Skeletal muscle tissue (tissue), 4 donors: Measurements from ENCODE around the gene MAML3. TPM values are rescaled to one million over a fixed set of nuclear protein-coding genes. Genes with fewer than 3 reads are reported as not detected.
A peak's percentile ranks its signal among the peaks of the same experiment; 100 is the strongest.

ENCODE experiments used
- H3K27ac ChIP-seq: one replicate; pipeline ENCODE4 v1.7.0; 2013; ENCODE audit warnings: mild to moderate bottlenecking, low read depth, low read length, inconsistent platforms
- H3K27me3 ChIP-seq, 3 donors: one replicate each; pipeline ENCODE4 v1.7.0; 2013; ENCODE audit warnings: low read length in 3 of 3; ENCODE audit not compliant: control insufficient read depth in 3 of 3, insufficient read depth in 3 of 3
- H3K36me3 ChIP-seq, 3 donors: one replicate each; pipeline ENCODE4 v1.7.0; 2013; ENCODE audit warnings: low read length in 3 of 3; ENCODE audit not compliant: control insufficient read depth in 3 of 3, insufficient read depth in 3 of 3
- H3K4me1 ChIP-seq, 3 donors: one replicate each; pipeline ENCODE4 v1.7.0; 2013; ENCODE audit warnings: low read length in 3 of 3, mild to moderate bottlenecking in 3 of 3; ENCODE audit not compliant: control insufficient read depth in 3 of 3, insufficient read depth in 3 of 3
- H3K4me3 ChIP-seq, 3 donors: one replicate each; pipeline ENCODE4 v1.7.0; 2013; ENCODE audit warnings: low read length in 3 of 3
- H3K9ac ChIP-seq, 3 donors: one replicate each; pipeline ENCODE4 v1.7.0; 2013; ENCODE audit warnings: low read length in 3 of 3, mild to moderate bottlenecking in 3 of 3, moderate library complexity in 2 of 3, low read depth in 1 of 3
- H3K9me3 ChIP-seq, 3 donors: one replicate each; pipeline ENCODE4 v1.7.0; 2013; ENCODE audit warnings: low read length in 3 of 3; ENCODE audit not compliant: control insufficient read depth in 3 of 3
- total RNA-seq: library from RNA; depleted of rRNA; stranded (reverse); fragments of >200 nt; gene quantifications from one replicate; pipeline ENCODE4 v1.2.3, GENCODE V29; 2014
- donor health status: Osteomylitis.

MAML3 gene
- total RNA-seq, 1 donor from 2014 or later, result 3.1 TPM

DNA sequence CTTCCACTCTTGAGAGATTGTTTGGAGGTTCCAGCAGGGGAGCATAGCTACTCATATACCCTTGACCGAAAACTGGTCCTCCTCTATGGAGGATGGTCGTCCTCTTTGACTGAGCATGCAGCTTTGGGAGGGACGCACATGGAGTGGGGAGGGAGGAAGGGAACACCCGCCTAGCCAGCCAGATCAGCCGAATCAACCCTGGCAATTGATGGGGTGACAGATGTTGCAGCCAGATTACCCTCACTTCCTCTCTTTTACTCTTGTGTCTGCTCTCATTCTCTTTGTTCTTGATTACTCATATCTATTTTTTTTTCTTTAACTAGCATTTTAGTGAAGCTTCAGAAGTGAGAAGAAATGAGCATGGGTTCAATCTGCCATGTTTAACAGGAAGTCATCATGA is 468.8 kb downstream of the MAML3 start:
- H3K9me3 ChIP-seq, result no peaks in the 10 kb centered on the region
- no peaks in the 10 kb centered on the region for H3K27me3 ChIP-seq
- H3K36me3 ChIP-seq, result peaks cover 0 to 11% (median 0%) of the 10 kb centered on the region in 3 donors
- no peak overlapping the region for H3K27ac ChIP-seq
- no peak overlapping the region for H3K4me3 ChIP-seq
- peaks cover 2 to 20% (median 10%) of the 10 kb centered on the region in 3 donors for H3K4me1 ChIP-seq
- H3K9ac ChIP-seq, result no peak overlapping the region

DNA sequence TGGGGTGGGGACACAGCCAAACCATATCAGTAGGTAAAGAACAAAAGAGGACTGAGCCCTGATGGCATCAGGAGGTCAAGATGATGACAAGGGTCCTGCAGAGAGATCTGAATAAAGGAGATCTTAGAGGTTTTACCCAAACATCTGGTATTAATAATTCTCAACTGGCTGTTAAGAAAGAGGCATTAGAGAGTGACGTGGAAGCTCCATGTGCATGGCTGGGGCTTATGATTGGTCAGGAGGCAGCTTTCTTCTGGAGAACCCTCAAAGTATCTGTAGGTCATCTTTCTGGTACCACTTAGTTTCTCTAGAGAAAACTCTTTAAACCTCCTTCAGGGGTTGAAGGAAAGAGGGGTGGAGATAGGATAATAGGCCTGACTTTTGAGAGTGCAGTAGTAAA is 469.6 kb downstream of the MAML3 start:
- no peaks in the 10 kb centered on the region for H3K27me3 ChIP-seq
- H3K4me3 ChIP-seq, result no peak overlapping the region
- H3K9me3 ChIP-seq, result no peaks in the 10 kb centered on the region
- peaks cover 0 to 13% (median 5%) of the 10 kb centered on the region in 3 donors for H3K36me3 ChIP-seq
- no peak overlapping the region for H3K9ac ChIP-seq
- H3K4me1 ChIP-seq, result peaks cover 2 to 20% (median 10%) of the 10 kb centered on the region in 3 donors
- H3K27ac ChIP-seq, result no peak overlapping the region

DNA sequence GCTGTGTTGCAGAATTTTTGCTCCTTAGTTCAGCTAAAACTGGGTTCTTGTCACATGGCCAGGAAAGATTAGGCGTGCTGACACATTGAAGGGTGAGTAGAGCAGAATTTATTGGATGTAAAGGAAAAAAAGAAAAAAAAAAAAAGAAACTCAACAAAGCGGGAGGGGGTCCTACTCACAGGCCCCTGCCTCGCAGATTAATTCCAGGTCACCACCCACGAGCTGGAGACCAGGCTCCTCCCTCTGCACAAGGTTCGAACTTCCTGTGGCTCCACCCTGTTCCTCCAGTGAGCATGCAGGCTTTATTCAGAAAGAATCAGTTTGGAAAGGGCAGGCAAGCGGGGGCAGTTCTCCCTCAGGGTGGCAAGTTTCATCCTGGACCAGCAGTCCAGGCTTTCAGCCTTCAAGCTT is 471.2 kb downstream of the MAML3 start:
- Histone ChIP-seq H3K9ac (no peak overlapping the region), H3K27me3 (no peaks in the 10 kb centered on the region), H3K9me3 (no peaks in the 10 kb centered on the region), H3K36me3 (peaks cover 9 to 25% (median 17%) of the 10 kb centered on the region in 3 donors), H3K27ac (no peak overlapping the region), H3K4me1 (peaks cover 2 to 20% (median 10%) of the 10 kb centered on the region in 3 donors), H3K4me3 (no peak overlapping the region)

DNA sequence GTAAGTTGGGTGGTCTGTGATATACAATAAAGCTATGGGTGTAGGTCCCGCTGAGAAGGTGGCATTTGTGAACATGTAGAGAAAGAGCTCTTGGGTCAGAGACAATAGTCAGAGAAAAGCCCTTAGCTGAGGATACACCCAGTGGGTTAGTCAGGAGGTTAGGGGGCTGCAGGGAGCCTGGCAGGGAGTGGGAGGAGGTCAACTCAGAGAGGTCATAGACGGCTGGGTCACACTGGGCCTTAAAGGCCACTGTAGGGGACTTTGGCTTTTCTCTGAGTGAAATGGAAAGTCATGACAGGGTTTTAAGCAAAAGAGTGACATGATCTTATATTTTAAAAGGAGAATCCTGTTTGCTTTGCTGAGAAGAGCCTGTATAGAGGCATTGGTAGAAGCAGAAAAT is 471.7 kb downstream of the MAML3 start:
- Histone ChIP-seq H3K9ac (peak overlapping the region in 1 of 3 donors; percentile 10), H3K27ac (no peak overlapping the region), H3K4me1 (peaks cover 2 to 17% (median 10%) of the 10 kb centered on the region in 3 donors)

DNA sequence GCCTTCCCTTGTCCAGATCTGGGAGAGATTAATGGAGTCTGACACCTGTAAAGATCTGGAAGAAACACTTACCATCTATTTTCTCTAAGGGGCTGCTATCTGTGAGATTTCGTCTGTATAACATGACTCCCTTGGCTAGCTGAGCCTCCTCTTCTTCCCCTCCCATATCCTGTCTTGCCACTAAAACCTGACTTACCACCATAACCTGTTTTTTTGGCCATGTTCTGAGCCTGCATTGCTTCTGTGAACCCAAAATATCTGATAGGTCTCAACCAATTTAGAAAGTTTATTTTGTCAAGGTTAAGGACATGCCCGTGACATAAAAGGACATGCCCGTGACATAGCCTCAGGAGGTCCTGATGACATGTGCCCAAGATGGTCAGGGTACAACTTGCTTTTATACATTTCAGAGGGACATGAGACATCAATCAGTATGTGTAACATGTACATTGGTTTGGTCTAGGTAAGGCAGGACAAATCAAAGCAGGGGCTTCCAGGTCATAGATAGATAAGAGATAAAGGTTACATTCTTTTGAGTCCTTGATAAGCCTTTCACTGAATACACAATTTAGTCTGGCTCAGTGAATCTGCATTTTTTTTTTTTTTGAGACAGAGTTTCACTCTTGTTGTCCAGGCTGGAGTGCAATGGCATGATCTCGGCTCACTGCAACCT is 476.9 kb downstream of the MAML3 start:
- no peaks in the 10 kb centered on the region for H3K9me3 ChIP-seq
- no peak overlapping the region for H3K9ac ChIP-seq
- H3K4me1 ChIP-seq, result peaks cover 2 to 9% (median 3%) of the 10 kb centered on the region in 3 donors
- peaks cover 9 to 24% (median 18%) of the 10 kb centered on the region in 3 donors for H3K36me3 ChIP-seq
- H3K27ac ChIP-seq, result no peak overlapping the region
- no peaks in the 10 kb centered on the region for H3K27me3 ChIP-seq
- no peak overlapping the region for H3K4me3 ChIP-seq

More for the DNA sequence above, 471.7 kb downstream of the MAML3 start:
- Histone ChIP-seq H3K27me3 (no peaks in the 10 kb centered on the region), H3K4me3 (no peak overlapping the region), H3K36me3 (peaks cover 9 to 25% (median 17%) of the 10 kb centered on the region in 3 donors), H3K9me3 (no peaks in the 10 kb centered on the region)

DNA sequence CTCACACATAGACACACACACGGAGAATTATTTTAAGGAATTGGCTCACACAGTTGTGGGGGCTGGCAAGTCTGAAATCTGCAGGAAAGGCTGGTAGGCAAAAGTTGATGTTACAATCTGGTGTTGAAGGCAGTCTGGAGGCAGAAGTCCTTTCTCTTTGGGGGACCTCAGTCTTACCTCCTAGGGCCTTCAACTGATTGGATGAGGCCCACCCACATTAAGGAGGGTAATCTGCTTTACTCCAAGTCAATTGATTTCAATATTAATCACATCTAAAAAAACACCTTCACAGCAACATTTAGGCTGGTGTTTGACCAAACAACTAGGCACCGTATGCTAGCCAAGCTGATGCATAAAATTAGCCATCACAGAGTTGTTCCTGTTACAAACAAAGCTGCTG is 477.6 kb downstream of the MAML3 start:
- no peaks in the 10 kb centered on the region for H3K27me3 ChIP-seq
- H3K4me1 ChIP-seq, result peaks cover 2 to 9% (median 4%) of the 10 kb centered on the region in 3 donors
- H3K4me3 ChIP-seq, result no peak overlapping the region
- H3K27ac ChIP-seq, result no peak overlapping the region
- peaks cover 9 to 25% (median 24%) of the 10 kb centered on the region in 3 donors for H3K36me3 ChIP-seq
- H3K9me3 ChIP-seq, result no peaks in the 10 kb centered on the region
- no peak overlapping the region for H3K9ac ChIP-seq

DNA sequence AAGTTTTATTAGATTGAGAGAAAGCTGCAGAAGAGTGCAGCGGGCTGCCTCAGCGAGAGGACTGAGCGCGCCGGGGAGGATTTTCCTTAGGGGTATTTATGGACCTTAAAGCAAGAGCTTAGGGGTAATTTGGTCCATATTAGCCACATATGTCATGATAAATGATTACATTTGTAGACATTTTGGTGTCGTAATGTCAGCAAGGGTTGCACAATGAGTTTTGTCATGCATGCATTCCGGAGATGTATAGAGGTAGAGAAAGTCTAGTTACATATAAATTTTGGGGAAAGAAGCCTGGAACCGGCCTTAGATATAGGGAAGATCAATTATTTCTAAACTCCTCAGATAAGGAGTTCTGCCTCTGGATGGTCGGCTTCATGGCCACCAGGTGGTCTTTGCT is 478.3 kb downstream of the MAML3 start:
- no peaks in the 10 kb centered on the region for H3K9me3 ChIP-seq
- H3K4me3 ChIP-seq, result no peak overlapping the region
- peaks cover 2 to 12% (median 7%) of the 10 kb centered on the region in 3 donors for H3K4me1 ChIP-seq
- no peak overlapping the region for H3K27ac ChIP-seq
- H3K9ac ChIP-seq, result no peak overlapping the region
- no peaks in the 10 kb centered on the region for H3K27me3 ChIP-seq
- H3K36me3 ChIP-seq, result peaks cover 9 to 25% (median 24%) of the 10 kb centered on the region in 3 donors

DNA sequence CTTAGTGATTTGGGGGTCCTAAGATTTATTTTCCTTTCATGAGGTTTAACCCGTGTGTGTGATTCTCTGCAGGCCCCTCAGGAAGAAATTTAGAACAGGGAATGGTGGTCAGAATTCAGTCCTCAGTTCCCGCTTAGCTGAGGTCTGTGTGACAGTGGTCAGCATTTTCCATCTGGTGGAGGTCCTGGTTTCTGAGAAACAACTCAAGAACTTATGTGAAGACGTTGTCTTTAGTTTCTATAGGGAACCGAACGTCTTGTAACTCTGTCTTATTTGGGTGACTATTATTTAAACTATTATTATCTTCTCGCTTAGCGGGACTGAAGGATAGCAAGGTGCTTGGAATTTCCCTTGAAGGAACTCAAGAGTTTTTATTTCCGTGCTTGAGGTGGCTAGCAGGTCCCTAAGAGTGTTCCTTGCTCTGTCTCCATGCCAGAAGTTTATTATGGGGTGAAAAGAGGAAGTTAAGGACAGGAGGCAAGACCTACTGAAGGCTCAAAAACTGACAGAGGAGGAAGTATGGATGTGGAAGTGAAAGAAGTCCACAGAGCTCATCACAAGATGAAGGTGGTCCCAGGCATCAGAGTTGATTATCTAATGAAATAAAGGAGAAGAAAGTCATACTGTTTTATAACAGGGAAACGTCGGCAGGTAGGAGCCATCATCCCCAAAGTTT is 479.0 kb downstream of the MAML3 start:
- H3K36me3 ChIP-seq, result peaks cover 9 to 24% (median 21%) of the 10 kb centered on the region in 3 donors
- H3K4me1 ChIP-seq, result peaks cover 2 to 12% (median 7%) of the 10 kb centered on the region in 3 donors
- H3K4me3 ChIP-seq, result no peak overlapping the region
- no peak overlapping the region for H3K9ac ChIP-seq
- no peaks in the 10 kb centered on the region for H3K27me3 ChIP-seq
- peak overlapping the region; percentile 19 for H3K27ac ChIP-seq
- H3K9me3 ChIP-seq, result no peaks in the 10 kb centered on the region

DNA sequence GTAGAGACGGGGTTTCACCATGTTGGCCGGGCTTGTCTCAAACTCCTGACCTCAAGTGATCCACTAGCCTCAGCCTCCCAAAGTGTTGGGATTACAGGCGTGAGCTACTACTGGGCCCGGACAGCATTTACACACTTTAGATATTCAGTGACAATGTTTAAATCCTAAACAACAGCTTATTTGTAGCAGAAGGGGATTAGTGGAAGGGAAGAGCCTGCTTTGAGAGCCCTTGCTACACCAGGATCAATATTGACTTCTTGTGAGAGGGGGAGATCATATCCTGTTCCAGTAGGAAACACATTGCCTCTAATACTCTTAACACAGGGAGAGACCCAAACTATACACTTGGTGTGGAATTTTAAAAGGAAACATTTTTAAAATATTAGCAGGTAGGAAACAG is 481.3 kb downstream of the MAML3 start:
- Histone ChIP-seq H3K27me3 (no peaks in the 10 kb centered on the region), H3K27ac (no peak overlapping the region), H3K9me3 (no peaks in the 10 kb centered on the region), H3K4me3 (no peak overlapping the region), H3K36me3 (peaks cover 0 to 8% (median 6%) of the 10 kb centered on the region in 3 donors), H3K4me1 (peaks cover 16 to 28% (median 20%) of the 10 kb centered on the region in 3 donors), H3K9ac (no peak overlapping the region)

DNA sequence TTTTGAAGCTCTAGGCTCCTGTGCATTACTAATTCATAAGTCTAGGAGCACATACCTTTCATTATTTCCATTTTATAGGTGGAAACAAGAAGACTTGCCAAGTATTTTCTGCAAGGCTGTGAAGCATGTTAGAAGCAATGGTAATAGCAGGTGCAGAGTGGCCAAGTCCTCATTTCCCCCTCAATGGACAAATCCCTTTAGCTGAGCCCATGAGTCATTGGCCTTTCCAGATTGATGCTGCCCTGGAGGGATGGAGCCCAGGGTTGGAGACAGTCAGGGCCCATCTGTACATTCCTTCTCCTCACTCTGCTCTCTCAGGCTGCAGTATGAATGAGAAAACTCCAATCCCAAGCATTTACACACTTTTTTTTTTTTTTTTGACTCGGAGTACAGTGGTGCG is 481.8 kb downstream of the MAML3 start:
- Histone ChIP-seq H3K27ac (no peak overlapping the region), H3K4me1 (peaks cover 18 to 34% (median 26%) of the 10 kb centered on the region in 3 donors), H3K9ac (no peak overlapping the region), H3K36me3 (peaks cover 0 to 8% (median 6%) of the 10 kb centered on the region in 3 donors), H3K9me3 (no peaks in the 10 kb centered on the region), H3K27me3 (no peaks in the 10 kb centered on the region), H3K4me3 (no peak overlapping the region)
